Upper lobe of right lung (tissue), 1 donor: ENCODE measurements around the gene CIITA. TPM values are rescaled to one million over a fixed set of nuclear protein-coding genes. Genes with fewer than 3 reads are reported as not detected.

Source experiments
- ATAC-seq: fragments of 200-7000 bp; cut with Tn5 transposase; one replicate; pipeline ENCODE4 v1.9.1; 2020; ENCODE audit warnings: mild to moderate bottlenecking, moderate library complexity
- DNase-seq: peaks from one replicate; pipeline ENCODE4 v3.0.0-alpha.2; 2020
- H3K27ac ChIP-seq: fragments of 200-600 bp; one replicate; pipeline ENCODE4 v1.8.0; 2022
- H3K27me3 ChIP-seq: fragments of 200-600 bp; one replicate; pipeline ENCODE4 v1.8.0; 2022; ENCODE audit warnings: mild to moderate bottlenecking
- H3K36me3 ChIP-seq: fragments of 200-600 bp; one replicate; pipeline ENCODE4 v1.8.0; 2022
- H3K4me1 ChIP-seq: fragments of 200-600 bp; one replicate; pipeline ENCODE4 v1.8.0; 2022
- H3K4me3 ChIP-seq: fragments of 200-600 bp; one replicate; pipeline ENCODE4 v1.8.0; 2022; ENCODE audit warnings: mild to moderate bottlenecking
- H3K9me3 ChIP-seq: fragments of 200-600 bp; one replicate; pipeline ENCODE4 v1.8.0; 2022
- CTCF ChIP-seq: fragments of 200-600 bp; IDR thresholded peaks from one replicate; pipeline ENCODE4 v1.8.0; 2022; ENCODE audit warnings: antibody characterized with exemption
- intact Hi-C: fragments of 100-400 bp; cut with DNase I; formaldehyde crosslinking; loops from one replicate; pipeline ENCODE4 v1.11.0; 2022
- total RNA-seq: library from RNA; stranded (reverse); fragmentation: NEBNext Ultra II Directional; extraction: Animal tissue kit (Norgen Biotek cat#: 25700); gene quantifications from one replicate; pipeline ENCODE4 v1.2.1, GENCODE V29; 2021
- donor health status: DM: no; HTN: yes; CAD: no; lungs with severe emphysema.

Gene CIITA
- total RNA-seq, 1 donor from 2014 or later: 78.9 TPM

DNA sequence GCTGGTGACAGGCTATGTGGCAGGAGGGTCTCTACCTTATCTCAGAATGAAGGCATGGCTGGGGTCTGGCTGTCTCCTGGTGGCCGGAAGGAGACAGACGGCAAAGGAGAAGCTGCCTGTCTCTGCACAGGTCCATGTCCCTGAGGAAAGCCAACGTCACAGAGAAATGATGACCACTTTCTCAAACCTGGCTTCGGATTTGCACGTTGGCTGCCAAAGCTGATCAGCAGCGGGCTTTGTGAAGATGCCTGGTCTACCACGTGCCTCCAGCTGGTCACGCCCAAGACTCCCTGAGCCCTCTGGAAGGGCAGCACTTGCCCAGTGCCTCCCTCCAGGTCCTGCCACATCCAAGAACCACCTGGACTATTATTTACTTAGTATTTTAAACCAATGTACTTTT, 56.9 kb downstream of the CIITA start:
- peak; percentile 55 for DNase-seq

GRCh38 chr16:10934325-10935107, 57.5 kb downstream of the CIITA start:
- ATAC-seq (no peak), DNase-seq (peak; percentile 49)
- H3K4me1 ChIP-seq: peaks cover 60% of the 10 kb centered on the region
- TF ChIP-seq CTCF: no peak
- H3K27ac ChIP-seq: no peak overlapping the region
- no peaks in the 10 kb centered on the region for H3K27me3 ChIP-seq
- H3K4me3 ChIP-seq: no peak overlapping the region
- no peaks in the 10 kb centered on the region for H3K9me3 ChIP-seq
- intact Hi-C loops: no loop called here
- H3K36me3 ChIP-seq: peaks cover 25% of the 10 kb centered on the region

More for the DNA sequence above, 56.9 kb downstream of the CIITA start:
- H3K4me1 ChIP-seq: peaks cover 57% of the 10 kb centered on the region
- H3K4me3 ChIP-seq: no peak overlapping the region
- H3K9me3 ChIP-seq: no peaks in the 10 kb centered on the region
- H3K36me3 ChIP-seq: peaks cover 26% of the 10 kb centered on the region
- intact Hi-C loops: no loop called here
- ATAC-seq: no peak
- H3K27me3 ChIP-seq: no peaks in the 10 kb centered on the region
- TF ChIP-seq CTCF: no peak
- H3K27ac ChIP-seq: no peak overlapping the region

- Histone ChIP-seq H3K27me3 (no peaks in the 10 kb centered on the region), H3K9me3 (no peaks in the 10 kb centered on the region), H3K4me3 (no peak overlapping the region), H3K36me3 (peaks cover 25% of the 10 kb centered on the region), H3K27ac (no peak overlapping the region), H3K4me1 (peaks cover 60% of the 10 kb centered on the region)
- no peak for TF ChIP-seq CTCF
- intact Hi-C loops: no loop called here
- DNase-seq (no peak), ATAC-seq (no peak)
Measured at GRCh38 chr16:10935226-10935915, 58.4 kb downstream of the CIITA start.

DNA sequence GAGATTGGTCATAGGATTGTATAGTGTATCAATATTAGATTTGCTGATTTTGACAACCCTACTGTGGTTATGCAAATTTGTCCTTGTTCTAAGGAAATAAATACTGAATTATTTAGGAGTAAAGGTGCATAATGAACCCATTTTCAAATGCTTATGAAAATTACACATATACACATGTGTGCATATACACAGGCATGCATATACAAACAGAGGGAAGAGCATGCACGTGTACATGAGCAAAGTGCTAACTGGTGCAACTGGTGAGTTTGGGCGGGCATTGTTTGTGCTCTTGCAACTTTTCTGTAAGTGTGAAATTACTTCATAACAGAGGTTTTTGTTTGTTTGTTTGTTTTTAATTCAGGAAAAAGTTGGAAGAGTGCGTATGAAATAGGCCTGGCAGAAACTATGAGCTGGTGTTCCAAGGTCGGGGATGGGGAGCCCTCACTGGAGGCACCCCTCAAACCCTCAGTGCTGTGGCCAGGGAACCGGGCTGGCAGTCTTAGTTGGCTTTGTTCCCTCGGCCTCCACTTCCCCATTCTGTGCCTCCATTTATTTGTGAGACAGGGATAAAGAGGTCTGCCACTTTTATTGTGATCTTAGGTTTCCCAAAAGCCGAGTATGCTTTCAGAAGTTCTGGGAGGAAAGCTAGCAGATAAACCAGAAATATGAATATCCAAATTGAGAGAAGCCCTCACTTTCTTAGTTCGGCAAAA, 59.4 kb downstream of the CIITA start:
- TF ChIP-seq CTCF: no peak
- Histone ChIP-seq H3K4me1 (peaks cover 64% of the 10 kb centered on the region), H3K36me3 (peaks cover 21% of the 10 kb centered on the region)

GRCh38 chr16:10937068-10937859, 60.3 kb downstream of the CIITA start:
- Histone ChIP-seq H3K36me3 (peaks cover 15% of the 10 kb centered on the region), H3K4me1 (peaks cover 64% of the 10 kb centered on the region), H3K27me3 (no peaks in the 10 kb centered on the region), H3K9me3 (no peaks in the 10 kb centered on the region), H3K27ac (peak overlapping the region; percentile 58), H3K4me3 (peak overlapping the region; percentile 32)
- peak; percentile 64 for DNase-seq
- TF ChIP-seq CTCF: no peak
- peak; percentile 1 for ATAC-seq
- intact Hi-C loops: no loop called here

More for the DNA sequence above, 59.4 kb downstream of the CIITA start:
- DNase-seq: peak; percentile 48
- H3K27me3 ChIP-seq: no peaks in the 10 kb centered on the region
- H3K27ac ChIP-seq: peak overlapping the region; percentile 58
- H3K9me3 ChIP-seq: no peaks in the 10 kb centered on the region
- H3K4me3 ChIP-seq: no peak overlapping the region
- intact Hi-C loops: no loop called here
- ATAC-seq: no peak
